Tibial nerve (tissue), 4 donors: ENCODE results near the gene INTS1. TPM values are rescaled to one million over a fixed set of nuclear protein-coding genes. Genes with fewer than 3 reads are reported as not detected.

Experiments used
- DNase-seq, 2 donors: peaks; one replicate each; pipeline ENCODE4 v3.0.0-alpha.2; 2019; ENCODE audit warnings: low spot score in 2 of 2
- H3K27ac ChIP-seq, 4 donors: fragments of 200-600 bp; sonication (generic) in 3 of 4; one replicate each; pipeline ENCODE4 v1.5.1; 2017 to 2019; ENCODE audit warnings: mild to moderate bottlenecking in 1 of 4
- H3K27me3 ChIP-seq, 2 donors: fragments of 200-600 bp; sonication (generic) in 1 of 2; one replicate each; pipeline versions ENCODE4 v1.5.1 to v1.6.0; 2017 to 2019
- H3K36me3 ChIP-seq, 3 donors: fragments of 200-600 bp; sonication (generic); one replicate each; pipeline ENCODE4 v1.5.1; 2018 to 2019
- H3K4me1 ChIP-seq, 4 donors: fragments of 200-600 bp; sonication (generic) in 3 of 4; one replicate each; pipeline ENCODE4 v1.5.1; 2017 to 2019
- H3K4me3 ChIP-seq, 4 donors: fragments of 200-600 bp; sonication (generic) in 3 of 4; one replicate each; pipeline ENCODE4 v1.5.1; 2017 to 2019; ENCODE audit warnings: mild to moderate bottlenecking in 1 of 4, moderate library complexity in 1 of 4
- H3K9me3 ChIP-seq, 4 donors: fragments of 200-600 bp; sonication (generic) in 3 of 4; one replicate each; pipeline ENCODE4 v1.5.1; 2017 to 2019
- EP300 ChIP-seq, 2 donors: sonication (generic); formaldehyde crosslinking; IDR thresholded peaks; one replicate each; pipeline ENCODE4 v1.6.1; 2017; ENCODE audit warnings: antibody characterized with exemption in 2 of 2, mild to moderate bottlenecking in 1 of 2
- POLR2A ChIP-seq, 2 donors: fragments of 450-650 bp; IDR thresholded peaks; one replicate each; pipeline ENCODE4 v1.6.1; 2017; ENCODE audit warnings: antibody characterized with exemption in 2 of 2, mild to moderate bottlenecking in 2 of 2, moderate library complexity in 2 of 2
- WGBS, 2 donors: methylation state at CpG; one replicate each; pipeline ENCODE4 v1.1.5; 2018; 5-methylcytosine and 5-hydroxymethylcytosine counted together
- total RNA-seq, 4 donors: library from RNA; depleted of rRNA; stranded (reverse); fragments of >200 nt; gene quantifications; one replicate each; pipeline ENCODE4 v1.1.0, GENCODE V29; 2016
- TF ChIP-seq, protein P1 (sequence below), 5 experiments: fragments of 200-600 bp in 3 of 5; fragments of 450-650 bp in 2 of 5; sonication (generic) in 3 of 5; IDR thresholded peaks; one replicate each; pipeline ENCODE4 v1.5.1; 2016 to 2019; ENCODE audit warnings: antibody characterized with exemption in 5 of 5, mild to moderate bottlenecking in 3 of 5, moderate library complexity in 2 of 5

INTS1 gene
- total RNA-seq, 4 donors from 2014 or later, result 45.7 to 81.6 (median 52.3) TPM

DNA sequence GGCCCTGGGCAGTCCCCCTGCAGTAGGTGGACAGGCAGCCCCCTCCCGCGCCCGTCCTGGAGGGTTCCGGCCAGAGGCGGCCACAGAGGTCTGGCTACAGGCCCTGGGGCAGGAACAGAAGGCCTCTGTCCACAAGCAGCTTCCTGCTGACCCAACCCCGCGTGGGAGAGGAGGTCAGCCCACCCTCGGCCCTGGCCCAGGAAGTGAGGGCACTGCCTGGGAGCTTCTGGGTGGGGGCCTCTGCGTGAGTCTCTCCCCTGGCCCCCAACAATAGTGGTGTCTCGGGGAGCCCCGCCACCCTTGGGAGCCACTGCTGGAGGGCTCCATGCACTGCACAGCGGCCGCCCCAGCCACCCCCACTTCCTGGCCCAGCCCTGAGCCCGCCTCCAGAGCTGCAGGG is 49.6 kb downstream of the INTS1 start:
- Histone ChIP-seq H3K4me1 (peaks cover 0 to 95% (median 77%) of the 10 kb centered on the region in 4 donors), H3K36me3 (peaks cover 0 to 4% (median 0%) of the 10 kb centered on the region in 3 donors), H3K9me3 (no peaks in the 10 kb centered on the region), H3K27ac (peak overlapping the region; percentile 68 to 91 (median 76)), H3K27me3 (no peaks in the 10 kb centered on the region), H3K4me3 (peak overlapping the region in 3 of 4 donors; percentile 17 to 34 (median 20))
- peak in 1 of 2 donors; percentile 39 for DNase-seq
- TF ChIP-seq, protein P1, sequence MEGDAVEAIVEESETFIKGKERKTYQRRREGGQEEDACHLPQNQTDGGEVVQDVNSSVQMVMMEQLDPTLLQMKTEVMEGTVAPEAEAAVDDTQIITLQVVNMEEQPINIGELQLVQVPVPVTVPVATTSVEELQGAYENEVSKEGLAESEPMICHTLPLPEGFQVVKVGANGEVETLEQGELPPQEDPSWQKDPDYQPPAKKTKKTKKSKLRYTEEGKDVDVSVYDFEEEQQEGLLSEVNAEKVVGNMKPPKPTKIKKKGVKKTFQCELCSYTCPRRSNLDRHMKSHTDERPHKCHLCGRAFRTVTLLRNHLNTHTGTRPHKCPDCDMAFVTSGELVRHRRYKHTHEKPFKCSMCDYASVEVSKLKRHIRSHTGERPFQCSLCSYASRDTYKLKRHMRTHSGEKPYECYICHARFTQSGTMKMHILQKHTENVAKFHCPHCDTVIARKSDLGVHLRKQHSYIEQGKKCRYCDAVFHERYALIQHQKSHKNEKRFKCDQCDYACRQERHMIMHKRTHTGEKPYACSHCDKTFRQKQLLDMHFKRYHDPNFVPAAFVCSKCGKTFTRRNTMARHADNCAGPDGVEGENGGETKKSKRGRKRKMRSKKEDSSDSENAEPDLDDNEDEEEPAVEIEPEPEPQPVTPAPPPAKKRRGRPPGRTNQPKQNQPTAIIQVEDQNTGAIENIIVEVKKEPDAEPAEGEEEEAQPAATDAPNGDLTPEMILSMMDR (IDR thresholded peaks at IDR 0.05), result peak in 2 of 5 experiments; percentile 15 to 34
- TF ChIP-seq EP300 (IDR thresholded peaks at IDR 0.05), result peak; percentile 49 to 74
- no peak for TF ChIP-seq POLR2A (IDR thresholded peaks at IDR 0.05)
- whole genome bisulfite sequencing, 2 donors, result 7 to 27% methylated on average over 3 to 12 of the region's 14 CpGs

DNA sequence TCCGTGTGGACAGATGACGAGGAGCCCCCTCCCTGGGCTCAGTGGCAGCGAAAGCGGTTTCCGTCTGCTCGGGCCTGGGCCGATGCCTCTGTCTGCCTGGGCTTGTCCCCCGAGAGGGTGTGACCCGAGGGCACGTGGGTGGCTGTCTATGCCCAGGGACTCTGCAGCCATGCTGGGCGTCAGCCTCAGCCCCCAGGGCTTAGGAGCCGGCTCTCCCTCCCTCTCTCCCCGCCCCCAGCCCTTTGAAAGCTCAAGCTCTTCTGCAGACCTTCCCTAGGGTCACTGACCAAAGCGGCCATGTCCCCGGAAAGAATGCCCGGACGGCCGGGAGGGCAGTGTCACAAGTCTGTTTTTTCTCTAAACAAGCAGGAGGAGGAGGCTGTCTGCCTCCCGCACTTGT is 52.0 kb downstream of the INTS1 start:
- peaks cover 0 to 8% (median 0%) of the 10 kb centered on the region in 3 donors for H3K36me3 ChIP-seq
- TF ChIP-seq EP300 (IDR thresholded peaks at IDR 0.05), result peak in 1 of 2 donors; percentile 15
- TF ChIP-seq, protein P1 (IDR thresholded peaks at IDR 0.05), result no peak
- DNase-seq, result no peak
- peak overlapping the region; percentile 82 to 91 (median 83) for H3K27ac ChIP-seq
- 45 to 49% methylated on average over 15 to 16 of the region's 19 CpGs for WGBS, 2 donors
- H3K27me3 ChIP-seq, result no peaks in the 10 kb centered on the region
- H3K4me1 ChIP-seq, result peaks cover 0 to 100% (median 82%) of the 10 kb centered on the region in 4 donors
- peak overlapping the region in 1 of 4 donors; percentile 12 for H3K4me3 ChIP-seq
- H3K9me3 ChIP-seq, result no peaks in the 10 kb centered on the region

DNA sequence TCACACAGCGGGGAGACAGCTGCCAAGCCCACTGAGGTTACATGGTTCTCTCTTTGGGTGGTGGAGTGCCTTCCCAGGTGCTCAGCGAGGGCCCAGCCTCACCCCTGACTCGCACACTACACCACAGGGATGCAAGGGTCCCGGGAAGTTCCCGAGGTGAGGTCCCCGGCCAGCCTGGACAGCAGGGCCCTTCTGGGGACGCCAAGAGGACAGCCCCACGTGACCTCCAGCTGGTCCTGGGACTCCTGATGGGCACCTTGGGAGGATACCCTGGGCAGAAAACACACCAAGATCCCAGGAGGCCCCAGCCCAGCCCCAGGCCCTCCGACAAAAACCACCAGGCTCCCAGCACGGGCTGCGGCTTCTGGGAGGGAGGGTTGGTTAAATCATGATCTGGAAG is 53.2 kb downstream of the INTS1 start:
- Histone ChIP-seq H3K4me1 (peaks cover 0 to 96% (median 87%) of the 10 kb centered on the region in 4 donors), H3K36me3 (peaks cover 0 to 8% (median 0%) of the 10 kb centered on the region in 3 donors), H3K27me3 (no peaks in the 10 kb centered on the region), H3K27ac (peak overlapping the region; percentile 82 to 91 (median 83)), H3K4me3 (no peak overlapping the region), H3K9me3 (no peaks in the 10 kb centered on the region)
- TF ChIP-seq EP300 (IDR thresholded peaks at IDR 0.05), result no peak
- TF ChIP-seq, protein P1 (IDR thresholded peaks at IDR 0.05), result no peak
- no peak for TF ChIP-seq POLR2A (IDR thresholded peaks at IDR 0.05)
- 65 to 80% methylated on average over 7 to 10 of the region's 11 CpGs for WGBS, 2 donors
- DNase-seq, result no peak

DNA sequence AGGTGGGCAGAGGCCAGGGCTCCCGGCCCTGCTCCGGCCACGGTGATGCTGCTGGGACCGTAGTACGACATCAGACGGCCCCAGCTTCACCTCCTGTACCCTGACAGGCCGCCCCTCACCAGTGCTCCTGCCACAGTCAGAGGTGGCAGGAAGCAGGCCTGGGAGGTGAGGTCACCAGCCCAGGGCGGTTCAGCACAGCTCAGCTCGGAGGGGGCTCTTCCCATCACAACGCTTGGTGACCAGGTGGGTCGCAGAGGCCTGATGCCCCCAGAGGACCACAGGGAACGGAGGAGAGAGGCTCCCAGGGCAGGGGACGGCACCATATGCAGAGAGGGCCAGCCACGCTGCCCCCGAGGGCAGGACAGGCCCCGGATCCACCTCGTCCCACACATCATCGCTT is 53.8 kb downstream of the INTS1 start:
- 50 to 55% methylated on average over 18 of the region's 18 CpGs for WGBS, 2 donors
- peaks cover 0 to 96% (median 82%) of the 10 kb centered on the region in 4 donors for H3K4me1 ChIP-seq

DNA sequence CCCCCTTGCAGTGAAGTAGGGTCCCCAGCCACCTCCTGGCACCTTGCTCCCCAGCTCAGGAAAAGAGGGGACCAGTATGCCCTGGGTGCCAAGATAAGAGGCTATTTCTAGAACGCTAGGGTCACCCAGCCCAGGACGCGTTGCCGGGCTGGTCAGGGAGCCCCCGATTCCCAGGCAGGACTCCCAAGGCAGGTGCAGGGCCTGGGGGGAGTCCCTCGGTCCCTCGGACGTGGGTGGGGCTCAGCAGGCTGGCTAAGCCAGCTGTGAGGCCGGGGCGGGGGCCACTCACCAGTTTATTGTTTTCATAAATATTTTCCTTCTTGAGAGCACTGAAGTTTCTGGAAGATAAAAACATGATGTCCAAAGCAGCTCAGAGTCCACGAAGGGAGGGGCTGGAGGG is 54.2 kb downstream of the INTS1 start:
- H3K36me3 ChIP-seq, result peaks cover 0 to 13% (median 0%) of the 10 kb centered on the region in 3 donors
- H3K4me3 ChIP-seq, result no peak overlapping the region
- WGBS, 2 donors, result 25 to 33% methylated on average over 10 to 11 of the region's 11 CpGs
- H3K27ac ChIP-seq, result peak overlapping the region; percentile 82 to 91 (median 83)
- H3K27me3 ChIP-seq, result no peaks in the 10 kb centered on the region
- no peak for DNase-seq
- H3K9me3 ChIP-seq, result no peaks in the 10 kb centered on the region
- TF ChIP-seq EP300 (IDR thresholded peaks at IDR 0.05) (no peak), POLR2A (IDR thresholded peaks at IDR 0.05) (no peak)
- TF ChIP-seq, protein P1 (IDR thresholded peaks at IDR 0.05), result no peak
- peaks cover 0 to 96% (median 77%) of the 10 kb centered on the region in 4 donors for H3K4me1 ChIP-seq

More for the DNA sequence above, 53.8 kb downstream of the INTS1 start:
- TF ChIP-seq EP300 (IDR thresholded peaks at IDR 0.05) (no peak), POLR2A (IDR thresholded peaks at IDR 0.05) (no peak)
- TF ChIP-seq, protein P1 (IDR thresholded peaks at IDR 0.05), result no peak
- H3K27me3 ChIP-seq, result no peaks in the 10 kb centered on the region
- peak overlapping the region; percentile 82 to 91 (median 83) for H3K27ac ChIP-seq
- peaks cover 0 to 8% (median 0%) of the 10 kb centered on the region in 3 donors for H3K36me3 ChIP-seq
- H3K9me3 ChIP-seq, result no peaks in the 10 kb centered on the region
- no peak for DNase-seq
- no peak overlapping the region for H3K4me3 ChIP-seq
